ENCODE measurements around the gene AMY1B.
"Not testable (repeated sequence)": the region's sequence is repeated elsewhere in the genome, so short reads cannot be mapped to it uniquely, and the experiment has no call there.

AMY1B gene

GRCh38 chr1:103697430-103697829, 1.4 kb upstream of the AMY1B start:
- H3K4me1 ChIP-seq (ENCODE audit: control insufficient read depth in 5 of 5, insufficient read depth in 5 of 5, low read length in 5 of 5); H3K4me3 ChIP-seq (ENCODE audit: low read depth in 1 of 5, low read length in 5 of 5); H3K27me3 ChIP-seq (ENCODE audit: control insufficient read depth in 5 of 5, insufficient read depth in 4 of 5, low read length in 5 of 5); H3K27ac ChIP-seq (ENCODE audit: low read depth, low read length); H3K9ac ChIP-seq (ENCODE audit: low read length in 5 of 5); H3K36me3 ChIP-seq (ENCODE audit: control insufficient read depth in 5 of 5, insufficient read depth in 5 of 5, low read length in 5 of 5); H3K9me3 ChIP-seq (ENCODE audit: control insufficient read depth in 5 of 5, low read length in 5 of 5): not testable (repeated sequence)

- not testable (repeated sequence) for H3K9me3 ChIP-seq (ENCODE audit: control insufficient read depth in 5 of 5, low read length in 5 of 5); H3K9ac ChIP-seq (ENCODE audit: low read length in 5 of 5); H3K4me1 ChIP-seq (ENCODE audit: control insufficient read depth in 5 of 5, insufficient read depth in 5 of 5, low read length in 5 of 5); H3K27me3 ChIP-seq (ENCODE audit: control insufficient read depth in 5 of 5, insufficient read depth in 4 of 5, low read length in 5 of 5); H3K36me3 ChIP-seq (ENCODE audit: control insufficient read depth in 5 of 5, insufficient read depth in 5 of 5, low read length in 5 of 5); H3K27ac ChIP-seq (ENCODE audit: low read depth, low read length); H3K4me3 ChIP-seq (ENCODE audit: low read depth in 1 of 5, low read length in 5 of 5)
Observed at GRCh38 chr1:103676335-103676734, 19.7 kb downstream of the AMY1B start.

GRCh38 chr1:103655460-103655859, 40.5 kb downstream of the AMY1B start, which contains the start of gene AMY1A:
Gene AMY1A (plus strand): TSS chr1:103655760. CDS start chr1:103656331, 571 bp downstream.
- not testable (repeated sequence) for H3K4me1 ChIP-seq (ENCODE audit: control insufficient read depth in 5 of 5, insufficient read depth in 5 of 5, low read length in 5 of 5); H3K9ac ChIP-seq (ENCODE audit: low read length in 5 of 5); H3K36me3 ChIP-seq (ENCODE audit: control insufficient read depth in 5 of 5, insufficient read depth in 5 of 5, low read length in 5 of 5); H3K4me3 ChIP-seq (ENCODE audit: low read depth in 1 of 5, low read length in 5 of 5); H3K9me3 ChIP-seq (ENCODE audit: control insufficient read depth in 5 of 5, low read length in 5 of 5); H3K27me3 ChIP-seq (ENCODE audit: control insufficient read depth in 5 of 5, insufficient read depth in 4 of 5, low read length in 5 of 5); H3K27ac ChIP-seq (ENCODE audit: low read depth, low read length)

GRCh38 chr1:103654133-103654532, 41.9 kb downstream of the AMY1B start:
- not testable (repeated sequence) for H3K27ac ChIP-seq (ENCODE audit: low read depth, low read length); H3K4me1 ChIP-seq (ENCODE audit: control insufficient read depth in 5 of 5, insufficient read depth in 5 of 5, low read length in 5 of 5); H3K9me3 ChIP-seq (ENCODE audit: control insufficient read depth in 5 of 5, low read length in 5 of 5); H3K9ac ChIP-seq (ENCODE audit: low read length in 5 of 5); H3K27me3 ChIP-seq (ENCODE audit: control insufficient read depth in 5 of 5, insufficient read depth in 4 of 5, low read length in 5 of 5); H3K4me3 ChIP-seq (ENCODE audit: low read depth in 1 of 5, low read length in 5 of 5); H3K36me3 ChIP-seq (ENCODE audit: control insufficient read depth in 5 of 5, insufficient read depth in 5 of 5, low read length in 5 of 5)

GRCh38 chr1:103650889-103651288, 45.1 kb downstream of the AMY1B start:
- H3K4me1 ChIP-seq (ENCODE audit: control insufficient read depth in 5 of 5, insufficient read depth in 5 of 5, low read length in 5 of 5); H3K27ac ChIP-seq (ENCODE audit: low read depth, low read length); H3K36me3 ChIP-seq (ENCODE audit: control insufficient read depth in 5 of 5, insufficient read depth in 5 of 5, low read length in 5 of 5); H3K4me3 ChIP-seq (ENCODE audit: low read depth in 1 of 5, low read length in 5 of 5); H3K9ac ChIP-seq (ENCODE audit: low read length in 5 of 5); H3K9me3 ChIP-seq (ENCODE audit: control insufficient read depth in 5 of 5, low read length in 5 of 5); H3K27me3 ChIP-seq (ENCODE audit: control insufficient read depth in 5 of 5, insufficient read depth in 4 of 5, low read length in 5 of 5): not testable (repeated sequence)

- H3K27me3 ChIP-seq (ENCODE audit: control insufficient read depth in 5 of 5, insufficient read depth in 4 of 5, low read length in 5 of 5); H3K27ac ChIP-seq (ENCODE audit: low read depth, low read length); H3K4me1 ChIP-seq (ENCODE audit: control insufficient read depth in 5 of 5, insufficient read depth in 5 of 5, low read length in 5 of 5); H3K9me3 ChIP-seq (ENCODE audit: control insufficient read depth in 5 of 5, low read length in 5 of 5); H3K36me3 ChIP-seq (ENCODE audit: control insufficient read depth in 5 of 5, insufficient read depth in 5 of 5, low read length in 5 of 5); H3K9ac ChIP-seq (ENCODE audit: low read length in 5 of 5); H3K4me3 ChIP-seq (ENCODE audit: low read depth in 1 of 5, low read length in 5 of 5): not testable (repeated sequence)
Observed at GRCh38 chr1:103650305-103650704, 45.7 kb downstream of the AMY1B start.

- H3K9ac ChIP-seq (ENCODE audit: low read length in 5 of 5); H3K4me3 ChIP-seq (ENCODE audit: low read depth in 1 of 5, low read length in 5 of 5); H3K9me3 ChIP-seq (ENCODE audit: control insufficient read depth in 5 of 5, low read length in 5 of 5); H3K36me3 ChIP-seq (ENCODE audit: control insufficient read depth in 5 of 5, insufficient read depth in 5 of 5, low read length in 5 of 5); H3K4me1 ChIP-seq (ENCODE audit: control insufficient read depth in 5 of 5, insufficient read depth in 5 of 5, low read length in 5 of 5); H3K27me3 ChIP-seq (ENCODE audit: control insufficient read depth in 5 of 5, insufficient read depth in 4 of 5, low read length in 5 of 5); H3K27ac ChIP-seq (ENCODE audit: low read depth, low read length): not testable (repeated sequence)
Observed at GRCh38 chr1:103643908-103644307, 52.1 kb downstream of the AMY1B start.

GRCh38 chr1:103641194-103641593, 54.8 kb downstream of the AMY1B start:
- H3K4me1 ChIP-seq (ENCODE audit: control insufficient read depth in 5 of 5, insufficient read depth in 5 of 5, low read length in 5 of 5): not testable (repeated sequence)

More at GRCh38 chr1:103641194-103641593, 54.8 kb downstream of the AMY1B start:
- H3K4me3 ChIP-seq (ENCODE audit: low read depth in 1 of 5, low read length in 5 of 5); H3K27ac ChIP-seq (ENCODE audit: low read depth, low read length); H3K36me3 ChIP-seq (ENCODE audit: control insufficient read depth in 5 of 5, insufficient read depth in 5 of 5, low read length in 5 of 5); H3K9ac ChIP-seq (ENCODE audit: low read length in 5 of 5); H3K9me3 ChIP-seq (ENCODE audit: control insufficient read depth in 5 of 5, low read length in 5 of 5); H3K27me3 ChIP-seq (ENCODE audit: control insufficient read depth in 5 of 5, insufficient read depth in 4 of 5, low read length in 5 of 5): not testable (repeated sequence)
